ENCODE results near the gene ENKUR.

The ENKUR gene, protein sequence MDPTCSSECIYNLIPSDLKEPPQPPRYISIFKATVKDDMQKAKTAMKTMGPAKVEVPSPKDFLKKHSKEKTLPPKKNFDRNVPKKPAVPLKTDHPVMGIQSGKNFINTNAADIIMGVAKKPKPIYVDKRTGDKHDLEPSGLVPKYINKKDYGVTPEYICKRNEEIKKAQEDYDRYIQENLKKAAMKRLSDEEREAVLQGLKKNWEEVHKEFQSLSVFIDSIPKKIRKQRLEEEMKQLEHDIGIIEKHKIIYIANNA

DNA sequence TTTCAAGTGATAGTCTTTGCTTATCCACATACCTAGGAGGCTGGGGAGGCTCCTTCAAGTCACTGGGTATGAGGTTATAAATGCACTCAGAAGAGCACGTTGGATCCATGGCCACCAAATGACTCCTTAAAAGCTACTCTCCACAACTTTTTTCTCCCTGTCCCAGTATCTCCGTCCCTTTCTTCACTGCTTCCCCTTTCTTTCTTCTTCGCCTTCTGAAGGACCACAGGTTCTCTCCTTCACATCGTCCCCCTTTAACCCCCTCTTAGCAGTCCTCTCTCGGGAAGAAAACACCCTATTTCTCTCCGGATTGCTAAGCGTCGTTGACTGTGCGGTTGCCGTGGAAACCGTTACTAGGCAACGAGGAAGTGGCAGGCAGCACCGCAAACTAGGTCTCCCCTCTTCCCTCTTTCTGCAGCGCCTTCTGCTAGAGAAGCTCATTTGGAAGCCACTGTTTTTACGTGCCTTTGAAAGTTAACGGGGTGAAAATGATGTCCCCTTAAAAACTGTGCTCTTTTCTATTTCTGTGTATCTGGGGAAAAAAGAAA is at the start of gene ENKUR:
Gene ENKUR, minus strand, starts transcription at position 331 of the 548 bp plus-strand sequence. Its CDS starts 222 bp downstream, at position 109.
- peak; percentile 94 for DNase-seq (ENCODE audit: low spot score)

DNA sequence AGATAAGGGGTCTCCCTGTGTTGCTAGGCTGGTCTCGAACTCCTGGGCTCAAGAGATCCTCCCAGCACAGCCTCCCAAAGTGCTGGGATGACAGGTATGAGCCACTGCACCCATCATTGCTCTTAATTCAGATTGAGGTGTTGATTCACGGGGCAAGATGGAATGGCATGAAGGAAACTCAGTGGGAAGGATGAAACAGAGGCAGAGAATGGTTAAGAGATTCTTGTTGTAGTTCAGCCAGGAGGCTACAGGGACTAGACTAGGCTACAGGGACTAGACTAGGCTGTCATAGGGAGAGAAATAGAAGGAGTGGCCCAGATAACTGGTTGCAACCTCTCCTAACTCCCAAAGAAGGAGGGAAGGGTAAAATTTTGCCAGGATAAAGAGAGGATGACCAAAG is 48.4 kb upstream of the ENKUR start:
- DNase-seq (ENCODE audit: low spot score), result no peak

DNA sequence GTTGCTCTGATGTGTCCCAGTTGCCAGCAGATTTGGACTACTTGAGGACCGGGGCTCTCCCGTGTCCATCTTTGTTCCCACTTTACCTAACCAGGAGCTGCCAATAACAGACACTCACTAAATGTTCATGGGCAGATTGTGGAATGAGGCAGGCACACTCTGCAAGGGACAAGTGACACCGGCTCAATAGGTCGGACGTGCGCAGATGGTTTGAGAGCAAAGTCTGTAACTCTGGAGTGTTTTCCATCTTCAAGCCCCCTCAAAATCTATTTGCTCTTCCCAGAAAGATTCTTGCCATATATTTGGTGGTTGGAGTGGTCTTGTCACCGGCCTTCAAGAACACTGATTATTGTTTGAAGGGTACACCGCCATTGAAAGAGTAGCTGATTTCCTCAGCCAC is 47.7 kb upstream of the ENKUR start:
- no peak for DNase-seq (ENCODE audit: low spot score)

DNA sequence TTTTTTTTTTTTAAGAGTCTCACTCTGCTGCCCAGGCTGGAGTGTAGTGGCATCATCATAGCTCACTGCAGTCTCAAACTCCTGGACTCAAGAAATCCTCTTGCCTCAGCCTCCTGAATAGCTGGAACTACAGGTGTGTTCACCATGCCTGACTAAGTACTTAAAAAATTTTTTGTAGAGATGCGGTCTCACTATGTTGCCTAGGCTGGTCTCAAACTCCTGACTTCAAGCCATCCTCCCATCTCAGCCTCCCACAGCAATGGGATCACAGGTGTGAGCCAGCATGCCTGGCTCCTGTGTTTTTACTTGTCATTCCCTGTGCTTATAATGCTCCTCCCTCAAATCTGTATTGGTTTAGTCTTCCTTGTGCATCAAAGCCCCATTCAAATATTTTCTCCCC is 47.2 kb upstream of the ENKUR start:
- no peak for DNase-seq (ENCODE audit: low spot score)

DNA sequence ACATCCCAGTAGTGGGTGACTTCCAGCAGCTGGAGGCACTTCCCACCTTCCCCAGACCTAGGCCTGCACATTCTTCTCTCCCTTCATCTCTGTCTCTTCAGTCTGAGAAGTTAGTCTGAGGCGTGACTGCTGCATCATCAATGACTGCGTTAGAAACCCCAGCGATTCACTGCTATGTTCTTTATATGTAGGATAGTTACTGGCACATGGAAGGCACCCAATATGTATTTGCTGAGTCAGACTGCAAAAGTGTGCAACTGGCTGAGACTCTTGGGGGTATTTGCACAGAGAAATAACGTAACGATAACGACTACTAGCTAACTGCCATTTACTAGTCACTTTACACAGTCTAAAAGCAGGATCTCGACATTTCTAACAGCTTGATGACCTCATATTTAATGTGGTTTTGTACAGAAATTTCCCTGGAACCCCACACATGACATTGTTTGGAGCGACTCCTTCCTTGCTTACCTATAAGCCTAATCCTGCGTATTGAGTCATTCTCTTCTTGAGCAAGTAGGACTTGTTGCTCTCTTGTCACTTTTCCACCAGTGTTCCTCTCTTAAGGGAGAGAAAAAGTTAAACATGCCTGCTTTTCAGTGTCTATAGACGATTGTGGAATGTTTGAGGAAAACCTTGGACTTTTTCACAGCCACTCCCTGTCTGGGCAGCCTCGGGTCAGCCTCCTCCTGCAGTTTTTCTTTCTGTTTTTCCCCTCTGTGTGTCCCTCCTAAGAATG is 45.9 kb upstream of the ENKUR start:
- no peak for DNase-seq (ENCODE audit: low spot score)

DNA sequence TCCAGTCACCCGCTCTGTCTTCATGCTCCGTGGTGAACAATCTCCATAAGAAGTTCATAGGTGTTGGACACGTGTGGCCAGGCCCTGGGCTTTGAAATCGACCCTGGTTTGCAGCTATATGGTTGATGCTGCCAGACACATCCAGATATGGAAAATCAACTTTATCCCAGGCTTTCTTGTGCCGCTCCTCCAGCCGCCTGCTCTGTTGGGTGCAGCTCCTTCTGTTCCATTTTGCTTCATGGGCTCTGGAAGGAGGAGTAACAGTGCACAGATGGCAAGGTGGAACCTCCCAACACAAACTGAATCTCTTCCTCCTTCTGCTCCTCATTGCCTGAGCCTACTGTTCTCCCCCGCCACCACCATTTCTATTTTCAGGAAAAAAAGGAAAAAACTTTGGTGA is 45.2 kb upstream of the ENKUR start:
- DNase-seq (ENCODE audit: low spot score), result no peak

DNA sequence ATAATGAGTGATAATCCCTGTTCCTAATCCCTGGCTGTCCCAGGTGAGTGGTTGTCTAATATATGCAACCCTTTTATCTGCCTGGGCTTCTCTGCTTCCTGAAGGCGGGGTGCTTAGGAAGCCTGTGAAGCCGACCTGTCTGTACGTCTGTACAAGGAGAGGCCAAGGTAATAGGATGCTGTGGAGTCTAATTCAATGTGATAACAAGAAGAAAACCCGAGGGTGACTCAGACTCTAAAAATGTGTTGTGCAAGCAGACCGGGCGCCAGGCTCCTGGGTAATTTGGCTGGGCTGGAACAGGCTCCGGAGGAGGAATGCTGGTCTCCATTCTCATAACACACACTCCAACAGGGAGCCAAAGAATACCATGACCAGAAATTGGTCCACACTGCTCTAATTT is 44.0 kb upstream of the ENKUR start:
- no peak for DNase-seq (ENCODE audit: low spot score)

DNA sequence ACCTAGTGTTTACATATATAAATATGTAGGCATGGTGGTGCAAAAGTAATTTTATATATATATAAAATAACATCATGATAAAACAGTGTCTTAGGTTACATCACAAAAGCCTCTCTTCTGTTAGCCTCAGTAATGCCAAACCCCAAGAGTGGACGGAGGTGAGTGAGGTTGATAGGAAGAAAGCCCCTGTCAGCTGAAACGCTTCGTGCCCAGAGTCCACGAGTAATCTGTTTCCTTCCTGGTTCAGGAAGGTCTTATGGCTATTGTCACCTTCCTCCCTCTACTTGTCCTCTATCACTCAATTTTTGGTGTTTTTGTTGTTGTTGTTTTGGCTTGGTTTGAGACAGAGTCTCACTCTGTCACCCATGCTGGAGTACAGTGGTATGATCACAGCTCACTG is 41.9 kb upstream of the ENKUR start:
- DNase-seq (ENCODE audit: low spot score), result no peak

DNA sequence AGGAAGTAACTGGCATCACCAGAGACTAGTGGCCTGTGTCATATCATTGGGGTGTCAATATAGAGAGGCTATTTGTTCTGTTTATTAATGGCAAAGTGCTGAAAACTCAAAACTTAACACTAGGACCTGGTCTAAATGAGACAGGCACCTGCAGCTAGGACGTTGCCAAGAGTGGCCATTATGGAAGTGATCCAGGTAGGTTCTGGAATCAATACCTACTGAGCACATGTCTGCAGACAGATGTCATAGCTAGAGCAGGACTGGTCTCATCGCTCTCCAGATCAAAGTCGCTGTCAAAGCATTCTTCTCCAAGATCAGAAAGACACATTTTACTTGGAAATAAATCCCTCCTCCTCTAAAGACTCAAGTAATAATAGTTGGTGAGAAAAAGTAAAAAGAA is 40.8 kb upstream of the ENKUR start:
- DNase-seq (ENCODE audit: low spot score), result no peak

DNA sequence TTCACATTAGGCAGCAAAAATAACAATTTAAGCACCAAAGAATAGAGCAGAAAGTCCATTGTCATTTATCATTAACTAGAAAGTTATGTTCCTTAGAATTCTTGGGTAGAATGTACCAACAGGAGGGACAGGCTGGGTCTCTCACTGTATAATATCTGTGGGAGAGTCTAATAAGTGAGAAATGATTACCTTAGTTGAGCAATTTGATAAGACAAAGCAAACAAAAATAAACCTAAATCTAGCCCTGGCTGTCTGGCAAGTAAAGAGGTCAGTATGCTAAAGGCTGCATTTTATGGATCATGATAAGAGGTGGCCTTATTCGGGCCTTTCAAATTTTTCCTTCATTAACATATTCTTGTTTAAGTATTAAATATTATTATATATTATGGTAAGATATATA is 36.1 kb upstream of the ENKUR start:
- no peak for DNase-seq (ENCODE audit: low spot score)

DNA sequence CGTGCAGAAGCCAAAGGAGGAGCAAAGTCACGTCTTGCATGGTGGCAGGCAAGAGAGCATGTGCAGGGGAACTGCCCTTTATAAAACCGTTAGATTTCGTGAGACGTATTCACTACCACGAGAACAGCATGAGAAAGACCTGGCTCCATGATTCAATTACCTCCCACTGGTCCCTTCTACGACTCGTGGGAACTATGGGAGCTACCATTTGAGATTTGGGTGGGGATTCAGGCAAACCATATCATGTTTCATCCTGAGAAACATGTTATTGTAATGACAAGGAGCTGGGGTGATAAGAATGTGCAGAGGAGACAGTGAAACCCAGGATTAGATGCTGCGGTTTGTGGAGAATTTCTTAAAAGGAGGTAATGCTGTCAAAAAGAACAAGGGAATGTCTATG is 34.4 kb upstream of the ENKUR start:
- DNase-seq (ENCODE audit: low spot score), result no peak

DNA sequence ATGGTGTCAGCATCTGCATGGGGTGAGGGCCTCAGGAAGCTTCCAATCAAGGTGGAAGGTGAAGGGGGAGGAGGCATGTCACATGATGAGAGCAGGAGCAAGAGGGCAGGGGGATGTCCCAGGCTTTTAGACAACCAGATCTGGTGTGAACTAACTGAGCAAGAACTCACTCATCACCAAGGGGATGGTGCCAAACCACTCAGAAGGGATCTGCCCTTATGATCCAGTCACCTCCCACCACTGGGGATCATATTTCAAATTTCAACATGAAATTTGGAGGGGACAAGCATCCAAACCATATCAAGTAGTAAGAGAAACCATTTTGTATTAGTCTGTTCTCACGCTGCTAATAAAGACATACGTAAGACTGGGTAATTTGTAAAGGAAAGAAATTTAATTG is 34.0 kb upstream of the ENKUR start:
- DNase-seq (ENCODE audit: low spot score), result no peak

DNA sequence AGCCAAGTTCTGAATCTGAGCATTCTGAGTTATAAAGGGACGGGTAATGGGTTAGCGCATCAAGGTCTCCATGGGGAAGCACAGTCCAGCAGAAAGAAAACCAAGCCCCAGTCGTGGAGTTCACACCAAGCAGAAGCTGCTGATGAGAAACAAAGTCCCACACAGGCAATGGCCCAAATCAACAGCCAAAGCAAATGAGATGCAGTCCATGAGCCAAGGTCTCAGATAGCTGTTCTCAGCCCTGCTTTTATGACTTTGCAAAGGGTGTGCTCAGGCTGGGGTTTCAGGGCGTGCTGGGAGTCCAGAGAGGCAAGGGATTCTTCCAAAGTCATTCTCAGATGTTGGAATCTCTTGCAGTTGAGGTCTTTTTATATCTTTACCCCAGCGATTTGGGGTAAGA is 32.5 kb upstream of the ENKUR start:
- no peak for DNase-seq (ENCODE audit: low spot score)

DNA sequence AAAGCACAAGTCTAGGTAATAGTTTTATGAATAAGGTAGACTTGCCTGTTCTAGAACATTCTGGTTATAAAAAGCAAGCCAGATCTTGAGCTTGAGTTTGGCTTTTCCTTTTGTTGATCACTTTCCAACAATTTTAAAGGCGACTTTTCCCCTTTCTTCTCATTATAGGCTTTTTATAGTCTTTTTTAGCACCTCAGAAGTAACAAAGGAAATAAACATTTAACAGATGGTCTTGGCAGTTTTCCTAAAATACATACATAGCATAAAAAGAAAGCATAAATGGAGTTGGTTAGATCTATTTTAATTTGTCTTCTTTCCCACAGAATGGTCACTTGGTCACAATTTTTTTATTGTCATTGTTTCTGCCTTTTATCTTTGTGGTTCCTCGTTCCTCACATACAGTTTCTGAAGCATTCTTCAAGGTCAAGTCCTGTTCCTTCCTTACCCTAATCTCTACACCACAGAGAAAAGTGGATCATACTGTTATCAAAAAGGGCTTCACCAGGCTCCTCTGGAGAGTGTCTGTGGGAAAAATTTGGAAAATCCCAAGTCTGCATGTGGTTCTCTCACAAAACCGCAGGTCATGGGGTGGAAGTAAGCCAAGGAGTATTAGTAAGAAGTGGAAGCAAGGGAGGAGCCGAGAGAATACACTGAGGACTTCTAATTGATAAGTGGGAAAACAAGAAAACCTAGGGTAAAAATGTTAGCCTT is 31.8 kb upstream of the ENKUR start:
- no peak for DNase-seq (ENCODE audit: low spot score)

DNA sequence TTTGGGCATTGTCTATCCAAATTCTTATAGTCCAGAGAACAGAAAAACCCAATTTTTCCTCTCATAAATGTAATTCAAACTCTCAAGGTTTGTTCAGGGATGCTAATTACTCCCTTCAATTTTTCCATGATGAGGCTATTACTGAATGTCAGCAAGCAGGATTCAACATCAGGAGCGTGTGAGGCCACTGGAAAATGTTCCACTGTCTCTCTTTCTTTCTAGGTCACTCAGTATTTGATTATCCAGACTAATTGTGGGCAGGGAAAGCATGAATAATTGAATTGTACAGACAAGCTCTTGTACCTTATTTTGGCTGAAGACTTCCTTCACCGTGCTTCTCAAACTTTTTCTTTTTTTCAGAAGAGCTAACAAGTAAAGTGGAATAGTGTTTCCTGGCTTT is 31.1 kb upstream of the ENKUR start:
- DNase-seq (ENCODE audit: low spot score), result peak; percentile 26

DNA sequence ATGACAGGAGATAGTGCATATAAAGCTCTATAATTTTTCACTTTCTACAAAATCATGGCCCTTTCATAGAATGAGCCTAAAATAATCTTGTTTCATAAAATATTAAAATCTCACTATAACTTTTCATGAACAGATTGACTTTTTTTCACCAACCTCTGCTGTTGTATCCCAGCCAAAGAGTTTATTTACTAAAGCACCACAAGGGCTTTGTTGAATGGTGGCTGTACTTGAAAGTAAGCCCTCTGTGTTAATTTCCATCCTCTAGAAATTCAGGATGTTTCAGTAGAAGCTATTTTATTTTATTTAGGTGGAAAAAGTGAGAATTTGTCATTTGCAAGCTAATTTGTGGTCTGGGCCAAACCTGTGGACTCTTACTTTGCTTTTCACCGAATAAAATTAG is 30.7 kb upstream of the ENKUR start:
- no peak for DNase-seq (ENCODE audit: low spot score)

DNA sequence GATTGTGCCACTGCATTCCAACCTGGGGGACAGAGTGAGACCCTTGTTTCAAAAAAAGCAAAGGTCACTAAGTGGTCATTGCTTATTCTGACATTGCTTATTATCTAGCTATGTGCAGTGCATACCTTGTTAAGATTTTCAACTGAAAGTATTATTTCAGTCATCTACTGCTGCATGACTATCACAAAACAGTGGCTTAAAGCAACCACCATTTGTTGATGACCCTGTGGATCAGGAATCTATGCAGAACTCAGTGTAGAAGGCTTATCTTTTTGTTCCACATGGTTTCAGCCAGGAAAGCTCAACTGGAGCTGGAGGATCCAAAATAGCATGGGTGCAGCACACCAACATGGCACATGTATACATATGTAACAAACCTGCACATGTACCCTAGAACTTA is 23.6 kb upstream of the ENKUR start:
- DNase-seq (ENCODE audit: low spot score), result no peak

DNA sequence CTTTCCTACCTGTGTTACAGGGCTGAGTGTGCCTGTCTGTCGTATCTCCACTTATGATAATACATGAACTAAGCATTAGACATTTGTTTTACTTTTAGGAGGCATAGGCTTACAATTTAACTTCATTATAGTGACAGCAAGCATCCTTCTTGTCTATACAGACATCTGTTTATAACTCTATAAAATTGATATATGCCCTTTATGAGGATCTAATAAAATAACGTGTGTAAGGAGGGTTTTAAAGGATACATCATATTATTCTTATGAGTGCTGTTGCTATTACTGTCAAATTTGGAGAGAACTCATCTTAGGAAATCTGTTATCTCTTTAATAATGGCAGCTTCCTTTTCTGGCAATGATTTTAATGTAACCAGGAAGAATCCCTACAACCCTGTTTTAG is 22.4 kb upstream of the ENKUR start:
- DNase-seq (ENCODE audit: low spot score), result no peak

DNA sequence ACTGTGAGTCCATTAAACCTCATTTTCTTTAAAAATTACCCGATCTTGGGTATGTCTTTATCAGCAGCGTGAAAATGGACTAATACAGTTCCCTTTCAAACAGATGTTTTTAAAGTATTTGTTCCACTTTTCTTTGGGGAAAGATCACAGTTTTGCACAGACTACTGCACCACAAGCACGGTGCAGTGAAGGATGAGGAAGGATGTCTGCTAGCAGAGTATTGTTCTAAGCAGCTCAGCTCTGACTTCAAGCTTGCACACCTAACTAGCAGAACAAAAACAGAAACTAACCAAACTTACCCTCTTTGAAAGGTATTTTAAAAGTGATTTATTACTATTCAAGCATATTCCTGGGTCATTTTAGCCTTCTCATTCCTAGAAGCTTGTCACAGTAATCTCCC is 20.4 kb upstream of the ENKUR start:
- DNase-seq (ENCODE audit: low spot score), result no peak

DNA sequence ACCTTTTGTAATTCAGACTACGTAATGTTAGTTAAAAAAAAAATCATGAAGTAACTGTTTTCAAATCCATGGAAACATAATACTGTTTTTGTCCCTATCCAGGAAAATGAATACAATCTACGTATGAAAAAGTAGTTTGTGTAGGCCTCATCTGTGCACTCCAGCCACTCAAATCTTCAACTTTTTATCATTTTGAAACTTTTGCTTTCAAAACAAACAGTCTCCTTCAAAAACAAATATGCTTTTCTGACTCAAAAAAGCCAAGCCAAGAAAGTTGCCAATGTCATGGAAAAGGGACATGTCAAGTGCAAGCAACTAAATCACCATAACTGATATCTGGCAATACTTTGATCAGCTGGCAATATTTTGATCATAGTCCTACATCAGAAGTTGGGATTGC is 13.6 kb upstream of the ENKUR start:
- DNase-seq (ENCODE audit: low spot score), result no peak

DNA sequence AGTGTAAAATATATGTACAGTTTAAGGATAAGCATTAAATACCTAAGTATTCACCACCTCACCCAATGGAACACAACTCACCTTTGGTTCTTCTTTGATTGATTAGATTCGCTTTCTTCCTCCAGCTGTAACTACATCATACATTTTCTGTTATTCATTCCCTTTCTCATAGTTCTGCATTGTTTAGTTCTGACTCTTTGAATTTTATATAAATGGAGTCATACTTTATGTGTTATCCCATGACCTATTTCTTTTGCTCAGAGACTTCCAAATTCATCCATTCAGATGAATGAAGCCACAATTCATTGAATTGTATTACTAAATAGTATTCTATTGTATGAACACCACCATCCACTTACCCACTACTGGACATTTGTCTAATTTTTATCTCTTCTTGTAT is 12.8 kb upstream of the ENKUR start:
- DNase-seq (ENCODE audit: low spot score), result no peak

DNA sequence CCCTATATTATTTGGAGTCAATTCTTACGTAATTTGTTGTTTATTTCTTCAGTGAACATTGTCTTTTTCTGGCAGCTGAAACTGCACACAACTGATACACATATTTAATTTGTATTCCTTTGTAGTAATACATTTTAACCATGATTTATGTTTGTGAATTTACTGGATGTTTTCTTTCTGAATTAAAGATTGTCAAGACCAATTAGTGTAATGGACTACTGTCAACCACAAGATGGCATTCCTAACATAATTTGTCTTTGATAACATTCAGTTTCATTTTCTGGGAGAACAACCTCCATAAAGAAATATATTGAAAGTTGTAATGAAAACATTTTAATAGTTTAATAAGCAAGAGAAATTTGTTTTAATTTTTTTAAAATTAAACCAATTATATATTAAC is 10.5 kb upstream of the ENKUR start:
- no peak for DNase-seq (ENCODE audit: low spot score)

DNA sequence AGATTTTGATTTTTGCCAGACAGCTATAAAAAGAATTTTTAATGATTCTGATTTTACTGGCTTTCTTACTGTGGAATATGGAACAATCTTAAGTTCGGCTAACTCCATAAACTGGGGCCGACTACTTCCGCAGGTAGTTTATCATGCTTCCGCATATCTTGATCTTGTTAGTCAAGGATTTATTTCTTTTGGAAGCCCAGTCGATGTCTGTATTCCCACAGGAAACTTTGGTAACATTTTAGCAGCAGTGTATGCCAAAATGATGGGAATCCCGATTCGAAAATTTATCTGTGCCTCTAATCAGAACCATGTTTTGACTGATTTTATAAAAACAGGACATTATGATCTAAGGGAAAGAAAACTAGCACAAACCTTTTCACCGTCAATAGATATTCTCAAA is 8.6 kb upstream of the ENKUR start:
- no peak for DNase-seq (ENCODE audit: low spot score)
